OCI-LY3 (cell line): Measurements from ENCODE around the gene CAPN1.

Source experiments
- CTCF ChIP-seq: fragments of 200-600, 300-600 bp; sonication (generic); IDR thresholded peaks from 2 replicates; pipeline ENCODE4 v1.5.1; 2014; ENCODE audit warnings: antibody characterized with exemption, low read length, low read depth
- EZH2phosphoT487 ChIP-seq: fragments of 200-600 bp; shearing (Covaris generic); IDR thresholded peaks from 2 replicates; pipeline ENCODE4 v1.6.1; 2018; ENCODE audit warnings: antibody characterized with exemption, mixed run types, low read depth

- TF ChIP-seq CTCF (no peak), EZH2phosphoT487 (no peak)
Observed at GRCh38 chr11:65186701-65187100, 5.0 kb downstream of the CAPN1 start.
